Erythroblast (primary cell): ENCODE results near the gene ZMAT5.

Source experiments
- GATA1 ChIP-seq: IDR thresholded peaks from 2 replicates; pipeline ENCODE4 v1.6.1; 2011; ENCODE audit warnings: low read depth, mild to moderate bottlenecking, control low read depth, low read length, moderate library complexity
- POLR2A ChIP-seq: IDR thresholded peaks from 2 replicates; pipeline ENCODE4 v1.6.1; 2011; ENCODE audit warnings: mild to moderate bottlenecking, low read length

- TF ChIP-seq POLR2A (no peak), GATA1 (no peak)
Measured at GRCh38 chr22:29816539-29816938, 49.7 kb upstream of the ZMAT5 start.
